DMS53 (cell line): ENCODE results near the gene GABBR2.

Experiments used
- DNase-seq: peaks from one replicate; lab custom pipeline; 2025; lab: John Stamatoyannopoulos, UW

Gene GABBR2

GRCh38 chr9:98539954-98540353 is 168.8 kb downstream of the GABBR2 start:
- DNase-seq, result peak; percentile 3

- DNase-seq, result peak; percentile 61
Observed at GRCh38 chr9:98538626-98539031, 170.1 kb downstream of the GABBR2 start.

- no peak for DNase-seq
Observed at GRCh38 chr9:98538203-98538602, 170.5 kb downstream of the GABBR2 start.

- DNase-seq, result peak; percentile 46
Observed at GRCh38 chr9:98536542-98537173, 172.1 kb downstream of the GABBR2 start.

GRCh38 chr9:98533866-98534265 is 174.9 kb downstream of the GABBR2 start:
- DNase-seq, result no peak

- DNase-seq, result no peak
Observed at GRCh38 chr9:98533132-98533531, 175.6 kb downstream of the GABBR2 start.

- no peak for DNase-seq
Observed at GRCh38 chr9:98532574-98532973, 176.2 kb downstream of the GABBR2 start.

- no peak for DNase-seq
Observed at GRCh38 chr9:98532147-98532546, 176.6 kb downstream of the GABBR2 start.

GRCh38 chr9:98530806-98531386 is 177.8 kb downstream of the GABBR2 start:
- peak; percentile 74 for DNase-seq

- no peak for DNase-seq
Observed at GRCh38 chr9:98530275-98530674, 178.5 kb downstream of the GABBR2 start.

- DNase-seq, result no peak
Observed at GRCh38 chr9:98529841-98530240, 178.9 kb downstream of the GABBR2 start.

GRCh38 chr9:98523231-98523901 is 185.4 kb downstream of the GABBR2 start:
- DNase-seq, result peak; percentile 30

GRCh38 chr9:98522487-98522886 is 186.2 kb downstream of the GABBR2 start:
- DNase-seq, result no peak

GRCh38 chr9:98521141-98521540 is 187.6 kb downstream of the GABBR2 start:
- no peak for DNase-seq

GRCh38 chr9:98520221-98520960 is 188.3 kb downstream of the GABBR2 start:
- no peak for DNase-seq

- DNase-seq, result no peak
Observed at GRCh38 chr9:98519641-98520040, 189.1 kb downstream of the GABBR2 start.

GRCh38 chr9:98518556-98518955 is 190.2 kb downstream of the GABBR2 start:
- DNase-seq, result no peak

- DNase-seq, result no peak
Observed at GRCh38 chr9:98517761-98518160, 191.0 kb downstream of the GABBR2 start.

GRCh38 chr9:98516897-98517503 is 191.7 kb downstream of the GABBR2 start:
- DNase-seq, result no peak

GRCh38 chr9:98516205-98516896 is 192.4 kb downstream of the GABBR2 start:
- no peak for DNase-seq

- DNase-seq, result no peak
Observed at GRCh38 chr9:98515506-98516204, 193.1 kb downstream of the GABBR2 start.
